ENCODE measurements around the gene SLC1A7. TPM values are rescaled to one million over a fixed set of nuclear protein-coding genes. Genes with fewer than 3 reads are reported as not detected.

The SLC1A7 gene
- total RNA-seq, 4 donors from 2014 or later, result 0.45 to 3.7 (median 0.84) TPM

DNA sequence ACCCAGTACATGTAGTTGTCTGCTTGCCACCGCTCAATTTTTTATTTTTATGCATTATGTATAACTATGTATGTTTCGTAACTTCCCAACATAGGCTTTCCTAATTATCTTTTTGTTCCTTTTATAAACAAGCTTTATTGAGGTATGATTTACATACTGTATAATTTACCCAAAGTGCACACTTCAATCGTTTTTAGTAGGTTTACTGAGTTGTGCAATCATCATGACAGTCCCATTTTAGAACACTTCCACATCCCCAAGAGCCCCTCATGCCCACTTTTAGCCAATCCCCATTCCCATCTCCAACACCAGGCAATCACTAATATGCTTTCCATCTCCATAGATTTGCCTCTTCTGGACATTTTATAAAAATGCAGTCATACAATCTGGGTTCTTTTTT, 14.3 kb upstream of the SLC1A7 start:
- no peak for DNase-seq (ENCODE audit: extremely low spot score)
- Histone ChIP-seq H3K27me3 (no peaks in the 10 kb centered on the region), H3K4me3 (no peak overlapping the region), H3K36me3 (no peaks in the 10 kb centered on the region), H3K27ac (replicated peaks in 1 of 4) (no peak overlapping the region), H3K4me1 (no peaks in the 10 kb centered on the region), H3K9me3 (no peaks in the 10 kb centered on the region)
- intact Hi-C loops (cut with DNase I), result no loop called here
- TF ChIP-seq CTCF (IDR thresholded peaks at IDR 0.05) (no peak), POLR2A (IDR thresholded peaks at IDR 0.05; ENCODE audit: low read depth) (no peak), POLR2AphosphoS5 (IDR thresholded peaks at IDR 0.05) (no peak), EP300 (IDR thresholded peaks at IDR 0.05) (no peak)
- 80% methylated on average over 3 of the region's 3 CpGs for WGBS

GRCh38 chr1:53155945-53156344, 13.5 kb upstream of the SLC1A7 start:
- Histone ChIP-seq H3K4me1 (no peaks in the 10 kb centered on the region), H3K27ac (replicated peaks in 1 of 4) (no peak overlapping the region), H3K27me3 (no peaks in the 10 kb centered on the region), H3K36me3 (no peaks in the 10 kb centered on the region), H3K9me3 (no peaks in the 10 kb centered on the region), H3K4me3 (no peak overlapping the region)
- 89% methylated on average over 7 of the region's 7 CpGs for WGBS
- TF ChIP-seq CTCF (IDR thresholded peaks at IDR 0.05), result no peak
- peak; percentile 68 for DNase-seq (ENCODE audit: extremely low spot score)
- intact Hi-C loops (cut with DNase I), result no loop called here

DNA sequence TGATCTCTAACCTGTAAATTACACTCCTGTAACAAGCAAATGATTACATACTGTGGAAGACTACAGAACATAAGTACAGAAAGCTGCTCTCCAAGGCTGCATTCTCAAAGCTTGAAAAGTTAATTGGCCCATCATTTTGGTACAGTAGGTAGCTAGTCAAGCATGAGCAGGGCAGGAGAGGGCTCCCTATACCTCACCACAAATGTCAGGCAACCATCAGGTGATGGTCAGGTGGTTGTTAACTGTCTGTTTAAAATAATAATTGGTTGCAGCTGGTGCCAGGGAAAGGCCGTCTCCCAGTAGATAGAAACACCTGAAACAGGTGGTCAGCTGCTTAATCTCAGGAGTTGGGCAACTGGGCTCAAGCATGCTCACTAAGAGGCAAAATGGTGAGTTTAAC, 13.1 kb upstream of the SLC1A7 start:
- Histone ChIP-seq H3K4me3 (no peak overlapping the region), H3K27me3 (no peaks in the 10 kb centered on the region), H3K4me1 (no peaks in the 10 kb centered on the region), H3K27ac (replicated peaks in 1 of 4) (no peak overlapping the region), H3K36me3 (no peaks in the 10 kb centered on the region), H3K9me3 (no peaks in the 10 kb centered on the region)
- intact Hi-C loops (cut with DNase I), result no loop called here
- DNase-seq (ENCODE audit: extremely low spot score), result peak; percentile 34
- TF ChIP-seq EP300 (IDR thresholded peaks at IDR 0.05) (no peak), POLR2A (IDR thresholded peaks at IDR 0.05; ENCODE audit: low read depth) (no peak), POLR2AphosphoS5 (IDR thresholded peaks at IDR 0.05) (no peak), CTCF (IDR thresholded peaks at IDR 0.05) (no peak)
- WGBS, result 100% methylated on average over 1 of the region's 1 CpG

- WGBS, result 87% methylated on average over 8 of the region's 8 CpGs
- intact Hi-C loops (cut with DNase I), result no loop called here
- H3K27ac ChIP-seq (replicated peaks in 1 of 4), result no peak overlapping the region
Observed at GRCh38 chr1:53154859-53155438, 12.5 kb upstream of the SLC1A7 start.

More at GRCh38 chr1:53154859-53155438, 12.5 kb upstream of the SLC1A7 start:
- DNase-seq (ENCODE audit: extremely low spot score), result peak; percentile 90
- Histone ChIP-seq H3K9me3 (no peaks in the 10 kb centered on the region), H3K27me3 (no peaks in the 10 kb centered on the region), H3K4me3 (no peak overlapping the region), H3K36me3 (no peaks in the 10 kb centered on the region), H3K4me1 (no peaks in the 10 kb centered on the region)
- TF ChIP-seq POLR2A (IDR thresholded peaks at IDR 0.05; ENCODE audit: low read depth), result no peak
- no peak for TF ChIP-seq CTCF (IDR thresholded peaks at IDR 0.05)
- no peak for TF ChIP-seq EP300 (IDR thresholded peaks at IDR 0.05)
- TF ChIP-seq POLR2AphosphoS5 (IDR thresholded peaks at IDR 0.05), result no peak

Measured in esophagus muscularis mucosa (tissue), 4 donors.